ENCODE results near the gene PRMT7. TPM values are rescaled to one million over a fixed set of nuclear protein-coding genes. Genes with fewer than 3 reads are reported as not detected.

Gene PRMT7
- total RNA-seq, 1 experiment from 2014 or later = 33.1 TPM

- H3K9me3 ChIP-seq (ENCODE audit: control insufficient read depth, insufficient read depth, low read depth, low read length) = no peaks in the 10 kb centered on the region
- peaks cover 1% of the 10 kb centered on the region for H3K36me3 ChIP-seq (ENCODE audit: control insufficient read depth, insufficient read depth, low read length)
- H3K4me3 ChIP-seq (ENCODE audit: low read depth in 2 of 2, low read length in 2 of 2) = no peak overlapping the region
- DNase-seq (ENCODE audit: low read depth, low spot score) (no peak), ATAC-seq (no peak)
- CTCF ChIA-PET = interaction anchor here (1.1 kb wide), 1 partner anchor 68 kb away, joined by 3 read pairs; no protein-coding TSS in a partner anchor
- BruUV-seq (replicated peaks) = no TSS peak
- peaks cover 13% of the 10 kb centered on the region for H3K4me1 ChIP-seq (ENCODE audit: control insufficient read depth, insufficient read depth, low read length)
- in situ Hi-C loops (cut with HindIII; ENCODE audit: low pct_unique_long_range_greater_than_20kb, low sequenced_read_pairs) = no loop called here
- POLR2A ChIA-PET = interaction anchor here (0.6 kb wide), 1 partner anchor 64 kb away, joined by 3 read pairs; the partner anchor contains the start of gene SLC7A6
- no peak overlapping the region for H3K27ac ChIP-seq (ENCODE audit: low read length)
- no peaks in the 10 kb centered on the region for H3K27me3 ChIP-seq (ENCODE audit: control insufficient read depth, insufficient read depth, low read length)
- intact Hi-C loops (cut with micrococcal nuclease; ENCODE audit: unreplicated experiment) = loop anchor here (5.0 kb wide), 2 partner anchors 67 to 87 kb away; partner anchors contain the start of gene SLC7A6
- TF ChIP-seq SIN3A (IDR thresholded peaks at IDR 0.05; ENCODE audit: borderline replicate concordance, insufficient read depth, low read depth, low read length) (no peak), POLR2AphosphoS5 (IDR thresholded peaks at IDR 0.05; ENCODE audit: low read depth, low read length) (no peak), TCF7L2 (IDR thresholded peaks at IDR 0.05; ENCODE audit: low read depth, low read length) (no peak), CTCF (IDR thresholded peaks at IDR 0.05) (no peak; the same call in 1 of the 2 replicates)
- TF ChIP-seq, protein P1, sequence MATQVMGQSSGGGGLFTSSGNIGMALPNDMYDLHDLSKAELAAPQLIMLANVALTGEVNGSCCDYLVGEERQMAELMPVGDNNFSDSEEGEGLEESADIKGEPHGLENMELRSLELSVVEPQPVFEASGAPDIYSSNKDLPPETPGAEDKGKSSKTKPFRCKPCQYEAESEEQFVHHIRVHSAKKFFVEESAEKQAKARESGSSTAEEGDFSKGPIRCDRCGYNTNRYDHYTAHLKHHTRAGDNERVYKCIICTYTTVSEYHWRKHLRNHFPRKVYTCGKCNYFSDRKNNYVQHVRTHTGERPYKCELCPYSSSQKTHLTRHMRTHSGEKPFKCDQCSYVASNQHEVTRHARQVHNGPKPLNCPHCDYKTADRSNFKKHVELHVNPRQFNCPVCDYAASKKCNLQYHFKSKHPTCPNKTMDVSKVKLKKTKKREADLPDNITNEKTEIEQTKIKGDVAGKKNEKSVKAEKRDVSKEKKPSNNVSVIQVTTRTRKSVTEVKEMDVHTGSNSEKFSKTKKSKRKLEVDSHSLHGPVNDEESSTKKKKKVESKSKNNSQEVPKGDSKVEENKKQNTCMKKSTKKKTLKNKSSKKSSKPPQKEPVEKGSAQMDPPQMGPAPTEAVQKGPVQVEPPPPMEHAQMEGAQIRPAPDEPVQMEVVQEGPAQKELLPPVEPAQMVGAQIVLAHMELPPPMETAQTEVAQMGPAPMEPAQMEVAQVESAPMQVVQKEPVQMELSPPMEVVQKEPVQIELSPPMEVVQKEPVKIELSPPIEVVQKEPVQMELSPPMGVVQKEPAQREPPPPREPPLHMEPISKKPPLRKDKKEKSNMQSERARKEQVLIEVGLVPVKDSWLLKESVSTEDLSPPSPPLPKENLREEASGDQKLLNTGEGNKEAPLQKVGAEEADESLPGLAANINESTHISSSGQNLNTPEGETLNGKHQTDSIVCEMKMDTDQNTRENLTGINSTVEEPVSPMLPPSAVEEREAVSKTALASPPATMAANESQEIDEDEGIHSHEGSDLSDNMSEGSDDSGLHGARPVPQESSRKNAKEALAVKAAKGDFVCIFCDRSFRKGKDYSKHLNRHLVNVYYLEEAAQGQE (IDR thresholded peaks at IDR 0.05; ENCODE audit: insufficient read depth in 1 of 2, low read depth in 2 of 2, low read length in 1 of 2) = no peak
Observed at GRCh38 chr16:68328860-68329390, 18.1 kb downstream of the PRMT7 start.

GRCh38 chr16:68331879-68332410 is 21.1 kb downstream of the PRMT7 start:
- in situ Hi-C loops (cut with HindIII; ENCODE audit: low pct_unique_long_range_greater_than_20kb, low sequenced_read_pairs) = no loop called here
- ATAC-seq (no peak), DNase-seq (ENCODE audit: low read depth, low spot score) (no peak)
- TF ChIP-seq CTCF (IDR thresholded peaks at IDR 0.05) = no peak
- TF ChIP-seq, protein P1 (IDR thresholded peaks at IDR 0.05; ENCODE audit: insufficient read depth in 1 of 2, low read depth in 2 of 2, low read length in 1 of 2) = no peak
- TF ChIP-seq POLR2AphosphoS5 (IDR thresholded peaks at IDR 0.05; ENCODE audit: low read depth, low read length) = no peak
- no peak for TF ChIP-seq TCF7L2 (IDR thresholded peaks at IDR 0.05; ENCODE audit: low read depth, low read length)
- no peak for TF ChIP-seq SIN3A (IDR thresholded peaks at IDR 0.05; ENCODE audit: borderline replicate concordance, insufficient read depth, low read depth, low read length)
- Histone ChIP-seq H3K4me1 (ENCODE audit: control insufficient read depth, insufficient read depth, low read length) (peaks cover 13% of the 10 kb centered on the region), H3K9me3 (ENCODE audit: control insufficient read depth, insufficient read depth, low read depth, low read length) (no peaks in the 10 kb centered on the region), H3K4me3 (ENCODE audit: low read depth in 2 of 2, low read length in 2 of 2) (no peak overlapping the region), H3K36me3 (ENCODE audit: control insufficient read depth, insufficient read depth, low read length) (no peaks in the 10 kb centered on the region; the same call in none of the 2 replicates), H3K27ac (ENCODE audit: low read length) (no peak overlapping the region), H3K27me3 (ENCODE audit: control insufficient read depth, insufficient read depth, low read length) (no peaks in the 10 kb centered on the region)
- CTCF ChIA-PET = no interaction called here
- intact Hi-C loops (cut with micrococcal nuclease; ENCODE audit: unreplicated experiment) = no loop called here
- POLR2A ChIA-PET = no interaction called here
- BruUV-seq (replicated peaks) = no TSS peak

Data from Panc1 (cell line).